Ovary (tissue), 3 donors: Measurements from ENCODE around the gene VPS37B.

Source experiments
- CTCF ChIP-seq, 3 donors: fragments of 450-650 bp in 2 of 3; fragments of 200-600 bp in 1 of 3; IDR thresholded peaks; one replicate each; pipeline versions ENCODE4 v1.5.1 to v1.8.0; 2016 to 2022; ENCODE audit warnings: antibody characterized with exemption in 3 of 3, mild to moderate bottlenecking in 1 of 3
- POLR2A ChIP-seq: fragments of 450-650 bp; IDR thresholded peaks from one replicate; pipeline ENCODE4 v1.6.1; 2017; ENCODE audit warnings: antibody characterized with exemption, mild to moderate bottlenecking, moderate library complexity
- donor health status: DM: no; HTN: no; CAD: no.

- TF ChIP-seq CTCF (IDR thresholded peaks at IDR 0.05) (no peak), POLR2A (no peak)
Observed at GRCh38 chr12:122894193-122895121, 1.5 kb downstream of the VPS37B start.
